ENCODE results near the gene SYNDIG1.
"Not testable (repeated sequence)": the region's sequence is repeated elsewhere in the genome, so short reads cannot be mapped to it uniquely, and the experiment has no call there.

The SYNDIG1 gene

DNA sequence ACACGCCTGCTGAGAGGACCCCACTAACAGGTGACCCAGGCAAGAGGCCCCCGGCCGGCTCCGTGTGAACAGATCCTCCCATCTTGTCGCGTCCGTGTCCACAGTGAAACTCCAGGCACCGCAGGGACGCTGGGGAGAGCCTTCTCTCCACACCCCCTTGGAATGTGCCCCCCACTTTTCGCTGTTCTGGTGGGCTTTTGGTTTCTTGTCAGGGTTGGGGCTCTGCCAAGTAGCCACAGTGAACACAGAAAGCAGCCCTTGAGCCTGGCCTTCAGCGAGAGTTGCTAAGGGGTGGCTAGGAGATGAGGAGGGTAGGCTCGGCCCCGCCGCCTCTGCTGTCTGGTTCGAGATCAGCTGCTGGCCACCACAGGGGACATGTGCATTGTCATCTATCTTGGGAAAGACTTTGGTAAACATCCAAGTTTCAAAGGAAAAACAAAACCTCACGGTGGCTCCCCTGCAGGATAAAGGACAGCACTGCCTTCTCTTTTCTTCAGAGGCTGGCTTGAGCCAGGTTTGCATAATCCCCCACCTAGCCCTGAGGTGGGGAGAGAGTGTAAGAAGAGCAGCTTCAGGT, 22.7 kb downstream of the SYNDIG1 start:
- no peak for DNase-seq (ENCODE audit: low read depth, low spot score)

DNA sequence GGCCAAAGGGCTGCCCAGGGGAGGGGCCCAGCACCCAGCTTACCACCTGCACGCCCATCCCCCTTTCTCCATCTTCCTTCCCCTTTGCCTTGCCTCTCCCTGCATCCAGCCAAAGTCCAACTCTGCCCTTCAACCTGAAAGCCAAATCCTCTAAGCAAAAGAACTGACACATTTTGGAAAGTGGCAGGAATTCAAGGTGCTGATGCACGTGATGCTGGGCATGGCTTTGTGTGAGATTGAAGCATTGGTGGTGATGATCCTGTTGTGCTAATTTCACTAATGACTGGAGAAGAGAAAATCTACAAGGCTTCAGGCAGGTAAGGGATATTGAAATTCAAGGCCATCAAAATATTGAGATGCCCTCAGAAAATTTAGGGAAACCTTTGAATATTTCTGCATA, 23.3 kb downstream of the SYNDIG1 start:
- DNase-seq (ENCODE audit: low read depth, low spot score) = no peak

DNA sequence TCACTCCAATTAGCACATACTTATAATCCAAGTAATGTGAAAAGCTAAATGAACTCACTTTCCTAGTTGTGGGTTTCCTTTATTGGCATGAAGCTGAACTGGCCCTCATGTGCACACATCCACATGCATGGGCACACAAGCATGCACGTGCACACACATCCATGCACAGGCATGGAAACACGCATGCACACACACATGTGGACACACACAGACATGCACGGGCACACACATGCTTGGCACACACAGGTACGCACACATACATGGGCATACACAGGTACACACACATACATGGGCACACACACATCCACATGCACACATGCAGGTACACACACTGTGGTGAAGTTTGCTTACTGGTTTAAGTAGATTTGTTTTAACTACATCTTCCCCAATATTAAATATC, 23.8 kb downstream of the SYNDIG1 start:
- DNase-seq (ENCODE audit: low read depth, low spot score) = no peak

DNA sequence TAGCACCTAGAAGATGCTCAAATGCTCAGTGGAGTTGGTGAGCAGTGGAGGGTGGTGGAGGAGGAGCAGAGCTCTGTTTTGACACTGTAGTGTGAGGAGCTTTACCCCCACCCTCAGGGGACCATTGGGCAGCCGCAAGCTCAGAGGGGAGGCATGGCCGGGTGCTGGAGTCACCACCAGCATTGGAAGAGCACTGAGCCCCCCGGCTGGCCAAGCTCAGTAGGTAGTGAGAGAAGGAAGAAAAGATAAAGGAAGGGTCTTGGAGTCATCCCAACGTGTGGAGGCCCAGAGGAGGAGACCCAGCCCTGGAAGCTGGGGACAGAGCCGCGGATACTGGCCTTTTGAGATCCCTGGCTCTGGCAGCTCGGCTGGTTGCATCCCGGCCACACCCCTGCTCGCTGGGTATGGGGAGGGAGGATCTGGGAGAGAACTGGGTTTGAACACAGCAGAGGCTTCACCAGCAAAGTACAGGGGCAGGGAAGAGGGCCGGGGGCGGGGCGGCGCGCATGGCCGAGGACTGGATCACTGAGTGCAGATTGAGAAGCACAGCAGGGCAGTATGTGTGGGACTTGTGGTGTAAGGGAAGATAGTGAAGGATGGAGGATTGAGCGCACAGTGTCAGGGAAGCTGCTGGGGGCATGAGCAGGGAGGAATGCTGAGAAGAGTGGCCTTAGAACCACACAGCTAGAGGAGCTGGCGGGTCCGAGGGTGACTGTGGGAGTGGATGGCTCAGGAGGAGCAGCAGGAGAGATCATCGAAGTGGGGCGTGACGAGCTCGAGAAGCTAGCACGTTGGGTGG, 24.4 kb downstream of the SYNDIG1 start:
- no peak for DNase-seq (ENCODE audit: low read depth, low spot score)

DNA sequence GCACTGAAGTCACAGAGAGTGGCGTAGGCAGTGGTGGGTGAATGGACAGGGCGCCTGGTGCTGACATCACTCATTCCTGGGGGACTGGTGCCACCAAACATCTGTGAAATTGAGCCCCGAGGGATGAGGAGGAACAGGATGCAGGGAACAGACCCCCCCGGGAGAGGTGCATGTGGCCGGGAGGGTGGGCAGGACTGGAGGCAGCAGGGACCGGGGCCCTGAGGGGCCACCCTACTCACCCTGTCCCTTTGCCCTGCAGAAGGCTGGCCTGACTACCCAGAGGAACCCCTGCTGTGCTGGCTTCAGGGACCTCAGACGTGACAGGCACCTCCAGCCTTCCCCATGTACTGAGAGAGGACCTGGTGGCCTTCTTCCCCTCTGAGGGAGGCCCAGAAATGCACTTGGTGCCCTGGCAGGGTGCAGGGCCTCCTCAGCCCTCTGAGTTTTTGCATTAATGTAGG, 25.1 kb downstream of the SYNDIG1 start:
- no peak for DNase-seq (ENCODE audit: low read depth, low spot score)

DNA sequence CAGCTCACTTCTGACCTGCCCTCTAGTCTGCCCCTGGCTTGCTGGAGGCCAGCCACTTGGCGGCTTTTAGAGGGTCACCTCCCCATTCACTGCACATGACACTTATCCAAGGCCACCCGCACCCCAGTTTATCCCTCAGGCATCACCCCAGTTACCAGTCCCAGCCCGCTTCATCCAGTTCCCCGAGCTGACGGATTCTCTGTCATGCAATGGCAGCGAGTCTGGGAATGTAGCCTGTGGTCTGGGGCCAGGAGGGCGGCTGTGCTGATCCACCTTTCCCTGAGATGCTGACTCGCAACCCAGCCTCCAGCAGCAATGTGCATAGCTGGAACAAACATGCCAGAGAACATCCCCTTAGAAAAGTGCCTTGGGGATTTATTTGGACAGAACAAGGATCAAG, 25.8 kb downstream of the SYNDIG1 start:
- DNase-seq (ENCODE audit: low read depth, low spot score) = no peak

DNA sequence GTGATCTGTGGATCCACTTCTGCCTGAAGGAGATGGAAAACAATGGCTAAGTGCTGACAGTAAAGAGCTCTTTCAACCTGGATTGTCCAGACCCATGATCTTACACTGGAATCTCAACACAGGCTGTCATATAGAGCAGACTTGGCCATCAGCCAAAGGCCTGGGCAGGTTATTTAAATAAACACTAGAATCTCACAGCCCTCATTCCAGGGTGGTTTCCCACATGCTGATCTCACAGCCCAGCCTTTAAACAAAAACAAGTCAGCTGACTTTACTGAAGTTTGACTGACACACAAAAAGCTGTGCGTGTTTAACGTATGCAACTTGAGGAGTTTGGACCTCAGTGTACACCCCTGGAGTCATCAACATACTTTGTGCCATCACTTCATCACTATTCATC, 28.4 kb downstream of the SYNDIG1 start:
- DNase-seq (ENCODE audit: low read depth, low spot score) = no peak

DNA sequence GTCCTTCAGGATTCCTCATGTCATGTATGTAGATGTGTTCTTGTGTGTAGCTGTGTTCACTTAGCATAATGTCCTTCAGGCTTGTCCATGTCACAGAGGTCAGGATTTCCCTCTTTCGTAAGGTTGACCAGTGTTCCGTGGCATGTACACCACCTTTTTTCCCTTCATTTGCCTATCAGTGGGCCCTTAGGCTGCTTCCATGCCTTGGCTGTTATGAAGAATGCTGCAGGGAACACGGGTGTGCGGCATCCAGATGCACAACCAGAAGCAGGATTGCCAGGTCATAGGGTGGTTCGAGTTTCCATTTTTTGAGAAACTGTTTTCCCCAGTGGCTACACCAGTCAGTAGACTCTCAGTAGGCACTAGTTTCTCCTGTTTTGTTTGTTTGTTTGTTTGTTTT, 29.2 kb downstream of the SYNDIG1 start:
- no peak for DNase-seq (ENCODE audit: low read depth, low spot score)

DNA sequence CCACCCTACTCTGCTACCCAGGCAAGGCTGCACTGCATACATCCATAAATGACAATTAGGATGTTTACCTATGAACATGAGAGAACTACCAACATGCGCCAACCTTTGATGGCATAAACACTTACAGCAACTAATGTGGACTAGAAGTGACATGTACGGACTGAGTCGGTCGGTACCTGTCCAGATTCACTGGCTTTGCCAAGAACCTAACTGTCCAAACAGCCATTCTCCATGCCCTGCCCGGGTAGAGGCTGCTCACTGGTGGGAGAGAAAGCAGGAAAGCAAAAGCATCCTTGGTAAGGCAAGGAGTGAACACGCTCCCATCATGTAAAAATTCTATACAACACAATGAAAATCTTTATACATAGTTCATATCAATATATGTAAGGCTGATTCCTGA, 30.0 kb downstream of the SYNDIG1 start:
- no peak for DNase-seq (ENCODE audit: low read depth, low spot score)

DNA sequence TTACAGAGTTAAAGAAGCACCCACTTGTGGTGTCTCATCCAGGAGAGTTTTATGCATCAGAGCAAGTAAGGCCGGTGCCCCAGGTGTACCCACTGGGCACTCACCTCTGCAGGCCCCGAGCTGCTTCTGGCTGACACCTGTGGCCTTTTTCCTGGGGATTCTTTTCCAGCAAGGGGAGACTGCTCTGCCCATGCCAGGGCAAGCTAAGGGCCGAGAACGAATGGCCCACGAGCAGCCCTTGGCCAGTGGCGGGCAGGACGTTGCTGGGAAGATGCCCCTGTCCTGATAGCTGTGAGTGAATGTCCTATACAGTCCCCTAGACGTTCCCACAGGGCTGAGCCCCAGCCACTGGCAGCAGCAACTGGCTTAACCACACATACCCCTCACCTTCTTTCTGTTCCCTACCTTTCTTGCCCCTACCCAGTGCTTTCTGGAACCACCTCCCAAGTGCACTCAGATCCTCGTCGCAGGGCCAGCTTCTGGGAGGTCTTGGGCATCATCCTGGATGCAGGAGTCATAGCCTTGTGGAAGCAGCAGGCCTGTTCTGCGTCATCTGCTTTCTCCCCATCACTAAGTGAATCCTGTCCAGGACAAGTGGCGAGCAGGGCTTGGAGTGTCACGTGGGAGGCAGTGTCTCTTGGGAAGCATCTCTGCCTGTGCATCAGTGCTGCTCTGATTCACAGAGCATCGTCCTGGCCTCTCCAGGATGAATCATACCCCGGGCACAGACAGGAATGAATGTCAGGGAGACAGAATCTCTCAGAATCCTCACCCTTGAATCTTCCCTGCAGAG, 32.5 kb downstream of the SYNDIG1 start:
- no peak for DNase-seq (ENCODE audit: low read depth, low spot score)

DNA sequence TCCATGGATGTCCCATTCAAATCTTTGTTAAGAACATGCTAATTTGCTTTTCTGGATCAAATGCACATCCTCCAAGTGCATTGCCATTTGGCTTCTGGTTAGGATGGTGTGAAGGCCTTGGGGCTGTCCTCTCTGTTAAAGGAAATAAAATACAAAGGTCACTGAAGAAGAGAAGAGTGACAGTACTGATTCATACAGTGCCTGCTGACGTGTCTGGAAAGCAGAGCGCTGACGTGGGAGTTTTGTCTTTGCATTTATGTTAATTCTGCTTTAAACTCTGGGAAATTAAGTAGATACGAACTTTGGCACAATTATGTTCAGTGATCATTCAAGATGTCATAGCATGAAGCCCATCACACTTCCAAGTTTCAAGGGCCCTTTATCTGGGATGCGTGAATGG, 33.2 kb downstream of the SYNDIG1 start:
- no peak for DNase-seq (ENCODE audit: low read depth, low spot score)

DNA sequence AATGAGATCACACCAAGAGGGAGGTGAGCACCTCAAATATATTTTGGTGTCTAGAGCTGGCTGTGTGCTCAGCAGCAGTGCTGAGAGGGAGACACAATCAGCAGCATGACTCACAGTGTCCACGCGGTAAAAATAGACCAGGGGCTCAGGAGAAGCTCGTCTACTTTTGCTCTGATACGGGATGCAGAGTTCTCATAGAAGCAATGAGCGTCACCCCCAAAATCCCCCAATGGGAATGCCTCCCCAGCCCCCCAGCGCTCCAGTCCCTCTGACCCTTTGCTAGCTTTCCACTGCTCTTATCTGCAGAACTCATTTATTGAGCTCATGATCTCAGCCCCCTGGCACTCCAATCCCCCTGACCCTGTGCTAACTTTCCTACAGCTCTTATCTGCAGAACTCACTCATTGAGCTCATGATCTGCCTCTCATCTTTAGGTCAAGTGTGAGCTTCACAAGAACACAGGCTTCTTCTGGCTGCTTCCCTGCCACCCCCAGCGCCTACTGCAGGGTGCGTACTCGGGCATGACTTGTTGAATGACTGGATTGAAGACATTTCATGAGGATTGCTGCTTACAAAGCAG, 34.0 kb downstream of the SYNDIG1 start:
- DNase-seq (ENCODE audit: low read depth, low spot score) = no peak

DNA sequence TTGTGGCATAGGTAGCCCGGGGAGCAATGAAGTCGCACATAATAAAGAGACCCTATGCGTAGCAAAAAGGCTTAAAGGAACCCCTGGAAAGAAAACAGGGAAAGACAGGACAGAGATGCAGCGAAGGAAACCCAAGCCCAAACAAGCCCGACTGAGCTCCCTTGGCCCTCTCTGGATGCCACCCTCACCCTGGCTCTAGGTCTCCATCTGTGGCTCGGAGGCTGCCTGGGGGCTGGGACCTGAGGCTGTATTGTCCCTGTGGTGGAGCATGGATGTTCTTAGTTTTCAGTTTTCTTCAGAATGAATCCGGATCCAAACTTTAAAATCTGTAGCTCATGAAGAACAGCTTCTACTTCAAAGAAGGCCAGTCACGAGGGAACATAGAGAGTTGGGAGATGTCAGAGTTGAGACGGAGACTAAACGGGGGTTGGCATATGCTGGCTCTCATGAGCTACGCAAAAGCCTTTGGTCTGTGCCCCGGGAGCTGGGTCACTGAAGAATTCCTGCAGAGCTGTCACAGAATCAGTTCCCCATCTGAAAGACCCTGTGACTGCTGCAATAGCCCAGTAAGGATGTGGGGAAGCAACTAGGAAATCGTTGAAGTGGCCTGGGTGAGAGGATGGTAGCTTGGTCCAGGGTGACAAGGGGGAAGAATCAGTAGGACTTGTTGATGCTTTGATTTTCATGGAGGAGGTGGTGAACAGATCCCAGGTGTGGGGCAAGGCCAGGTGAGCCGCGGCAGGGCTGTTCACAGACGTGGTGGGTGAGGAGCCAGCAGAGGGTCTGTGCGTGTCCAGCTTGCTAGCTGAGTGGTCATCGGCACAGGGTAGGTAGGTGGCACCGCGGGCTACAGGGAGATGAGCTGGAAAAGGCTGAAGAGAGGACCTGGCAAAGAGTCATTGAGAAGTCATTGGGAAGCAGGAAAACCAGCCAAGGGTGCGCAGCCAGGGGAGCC, 35.2 kb downstream of the SYNDIG1 start:
- no peak for DNase-seq (ENCODE audit: low read depth, low spot score)

DNA sequence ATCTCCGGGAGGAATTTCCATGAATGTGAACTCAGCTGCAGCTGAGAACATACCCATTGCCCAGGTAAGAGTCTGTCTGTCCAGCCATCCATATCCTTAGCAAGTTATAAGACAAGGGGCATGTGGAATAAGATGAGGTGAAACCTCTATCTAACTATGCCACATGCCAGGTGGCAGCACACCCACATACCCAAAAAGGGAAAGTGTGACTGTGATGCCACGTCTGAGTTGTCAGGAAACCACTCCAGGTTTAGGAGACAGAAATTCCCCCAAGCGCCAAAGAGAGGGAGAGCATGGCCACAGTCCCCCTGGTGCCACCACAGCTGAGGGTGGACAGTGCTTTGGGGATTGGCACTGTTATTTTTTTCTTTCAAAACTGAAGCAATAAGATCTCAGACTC, 36.7 kb downstream of the SYNDIG1 start:
- no peak for DNase-seq (ENCODE audit: low read depth, low spot score)

DNA sequence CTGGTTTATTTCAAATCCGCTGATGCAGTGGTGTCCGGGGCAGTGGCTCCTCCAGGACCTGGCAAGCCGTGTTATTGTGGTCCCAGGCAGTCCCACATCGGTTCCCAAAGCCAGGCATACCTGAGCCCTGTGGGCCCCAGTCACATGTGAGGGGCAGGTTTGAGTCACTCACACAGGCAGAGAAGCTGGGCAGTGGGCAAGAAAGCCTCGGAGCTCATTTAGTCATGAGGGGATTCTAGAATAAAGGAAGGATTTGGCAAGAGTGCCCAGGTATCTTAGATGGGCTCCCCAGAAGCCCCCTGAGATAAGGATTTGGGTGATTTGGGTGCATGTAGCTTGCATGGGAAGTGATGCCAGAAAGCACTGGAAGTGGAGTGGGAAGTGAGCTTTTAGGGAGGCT, 37.3 kb downstream of the SYNDIG1 start:
- DNase-seq (ENCODE audit: low read depth, low spot score) = no peak

DNA sequence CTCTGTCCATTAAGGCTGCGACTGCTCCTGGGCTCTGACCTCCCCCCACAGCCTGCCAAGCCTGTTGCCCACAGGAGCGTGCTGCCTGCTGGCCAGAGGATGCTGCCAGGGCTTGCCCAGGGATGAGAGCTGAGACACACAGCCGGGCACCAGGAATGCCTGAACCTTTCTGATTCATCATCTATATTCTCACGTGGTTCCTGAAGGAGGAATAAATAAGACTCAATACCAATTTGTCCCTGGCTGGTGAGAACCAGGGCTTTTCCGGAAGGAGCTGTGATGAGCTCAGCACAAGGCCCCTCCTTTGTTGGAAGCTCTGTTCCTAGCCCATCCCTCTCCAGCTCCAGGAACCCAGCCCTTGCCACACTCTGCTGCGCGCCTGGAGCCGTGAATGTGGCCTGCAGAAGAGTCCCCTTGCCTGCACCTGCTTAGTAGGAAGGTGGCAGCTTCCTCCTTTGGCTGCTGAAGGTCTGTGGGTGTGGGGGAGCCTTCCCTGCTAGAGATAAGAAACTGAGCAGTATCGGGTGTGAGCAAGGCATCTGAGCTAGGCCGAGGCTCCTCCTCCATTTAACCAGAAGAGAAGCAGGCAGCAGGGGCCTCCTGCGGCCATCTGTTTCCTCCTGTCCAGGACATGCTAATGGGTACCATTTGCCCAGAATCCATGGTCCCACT, 37.9 kb downstream of the SYNDIG1 start:
- DNase-seq (ENCODE audit: low read depth, low spot score) = no peak

DNA sequence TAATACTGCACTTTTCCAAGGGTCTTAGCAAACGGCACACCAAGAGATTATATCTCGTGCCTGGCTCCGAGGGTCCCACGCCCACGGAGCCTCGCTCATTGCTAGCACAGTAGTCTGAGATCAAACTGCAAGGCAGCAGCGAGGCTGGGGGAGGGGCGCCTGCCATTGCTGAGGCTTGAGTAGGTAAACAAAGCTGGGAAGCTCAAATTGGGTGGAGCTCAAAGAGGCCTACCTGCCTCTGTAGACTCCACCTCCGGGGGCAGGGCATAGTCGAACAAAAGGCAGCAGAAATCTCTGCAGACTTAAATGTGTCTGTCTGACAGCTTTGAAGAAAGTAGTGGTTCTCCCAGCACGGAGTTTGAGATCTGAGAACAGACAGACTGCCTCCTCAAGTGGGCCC, 43.0 kb downstream of the SYNDIG1 start:
- DNase-seq (ENCODE audit: low read depth, low spot score) = not testable (repeated sequence)

DNA sequence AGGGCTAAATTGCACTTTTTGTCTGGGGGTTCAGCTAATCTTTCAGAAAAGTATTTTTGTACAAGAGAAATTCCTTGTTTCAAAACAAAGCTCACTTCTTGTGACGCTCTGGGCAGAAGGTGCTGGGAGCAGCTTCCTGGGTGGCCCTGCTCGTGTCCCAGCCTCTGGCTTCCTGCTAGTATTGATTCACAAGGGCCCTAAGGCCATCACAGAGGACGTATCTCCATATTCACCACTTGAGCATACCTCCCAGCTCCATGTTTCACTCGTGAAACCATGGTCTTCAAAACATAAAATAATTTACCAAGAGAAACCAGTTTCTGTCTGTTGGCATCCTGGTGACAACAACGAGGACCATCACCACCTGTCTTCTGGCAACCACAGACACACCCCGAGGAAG, 49.1 kb downstream of the SYNDIG1 start:
- DNase-seq (ENCODE audit: low read depth, low spot score) = no peak

DNA sequence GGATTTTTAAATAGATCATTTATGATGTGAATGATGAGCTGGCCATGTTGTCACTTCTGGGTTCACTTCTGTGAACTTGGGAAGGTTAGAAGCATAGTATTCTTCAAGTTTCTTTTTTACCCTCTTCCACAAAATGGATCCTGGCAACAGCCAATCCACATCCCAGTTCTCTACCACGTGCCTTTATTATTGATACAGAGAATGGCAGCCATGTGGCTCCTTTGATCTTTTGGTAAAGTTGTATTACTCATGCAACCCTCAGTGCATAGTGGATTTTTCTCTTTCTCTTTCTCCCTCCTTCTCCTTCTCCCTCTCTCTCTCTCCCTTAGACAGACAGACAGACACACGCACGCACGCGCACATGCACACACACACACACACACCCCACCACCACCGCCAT, 50.0 kb downstream of the SYNDIG1 start:
- DNase-seq (ENCODE audit: low read depth, low spot score) = no peak

DNA sequence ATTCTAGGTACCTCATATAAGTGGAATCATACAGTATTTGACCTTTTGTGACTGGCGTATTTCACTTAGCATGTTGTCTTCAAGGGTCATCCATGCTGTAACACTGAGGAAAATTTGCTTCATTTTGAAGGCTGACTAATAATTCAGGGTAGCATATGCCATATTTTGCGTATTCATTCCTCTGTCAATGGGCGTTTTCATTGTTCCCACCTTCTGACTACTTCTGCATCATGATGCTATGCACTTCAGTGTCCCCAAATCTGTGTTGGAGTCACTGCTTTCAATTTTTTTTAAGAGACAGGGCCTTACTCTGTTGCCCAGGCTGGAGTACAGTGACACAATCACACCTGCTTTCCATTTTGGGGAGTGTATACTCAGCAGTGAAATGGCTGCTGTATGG, 51.6 kb downstream of the SYNDIG1 start:
- no peak for DNase-seq (ENCODE audit: low read depth, low spot score)

All from activated CD4-positive, CD25-positive, alpha-beta regulatory T cell treated with anti-CD3 and anti-CD28 coated beads, Interleukin-2, amount 50 U/mL, for 16 hours (primary cell).